Body of pancreas (tissue), 4 donors: Measurements from ENCODE around the gene BET1L. TPM values are rescaled to one million over a fixed set of nuclear protein-coding genes. Genes with fewer than 3 reads are reported as not detected.

Source experiments
- ATAC-seq: fragments of 150-250 bp; one replicate; pipeline ENCODE4 v1.9.1; 2016
- DNase-seq, 4 donors: peaks; one replicate each; pipeline ENCODE4 v3.0.0-alpha.2; 2019
- H3K27ac ChIP-seq, 4 donors: fragments of 200-600 bp; sonication (generic); 1 replicate in 3 of 4; 2 replicates in 1 of 4; pipeline versions ENCODE4 v1.5.1 to v1.6.1; 2016 to 2019; ENCODE audit warnings: mild to moderate bottlenecking in 1 of 4, mixed read lengths in 1 of 4, moderate library complexity in 1 of 4
- H3K27me3 ChIP-seq, 2 donors: fragments of 200-600 bp; sonication (generic); one replicate each; pipeline ENCODE4 v1.6.0; 2016; ENCODE audit warnings: mild to moderate bottlenecking in 1 of 2
- H3K36me3 ChIP-seq, 2 donors: fragments of 200-600 bp; sonication (generic); replicated peaks in 1 of 2; 2 replicates each; pipeline ENCODE4 v1.5.1; 2016; ENCODE audit warnings: low read depth in 2 of 2; ENCODE audit not compliant: insufficient read depth in 1 of 2
- H3K4me1 ChIP-seq: fragments of 200-600 bp; sonication (generic); one replicate; pipeline ENCODE4 v1.6.0; 2016
- H3K4me3 ChIP-seq, 2 donors: fragments of 200-600 bp; sonication (generic); 1 replicate in 1 of 2; 2 replicates in 1 of 2; pipeline ENCODE4 v1.5.1; 2016 to 2019
- H3K9me3 ChIP-seq, 3 donors: fragments of 200-600 bp; sonication (generic); 1 replicate in 2 of 3; 2 replicates in 1 of 3; pipeline ENCODE4 v1.5.1; 2016
- POLR2A ChIP-seq, 3 donors: fragments of 450-650 bp; IDR thresholded peaks; one replicate each; pipeline ENCODE4 v1.6.1; 2016; ENCODE audit warnings: antibody characterized with exemption in 3 of 3, mild to moderate bottlenecking in 2 of 3
- WGBS, 2 donors: methylation state at CpG; one replicate each; pipeline ENCODE4 v1.1.5; 2017; 5-methylcytosine and 5-hydroxymethylcytosine counted together
- intact Hi-C: fragments of 100-400 bp; cut with DNase I; formaldehyde crosslinking; loops from one replicate; pipeline ENCODE4 v1.15.1; 2023
- total RNA-seq, 2 donors: library from RNA; depleted of rRNA; stranded (reverse); fragments of >200 nt; gene quantifications; one replicate each; pipeline ENCODE4 v1.1.0, GENCODE V29; 2016
- TF ChIP-seq, protein P1 (sequence below), 7 experiments: fragments of 450-650 bp in 4 of 7; fragments of 200-600 bp in 3 of 7; sonication (generic) in 3 of 7; IDR thresholded peaks; one replicate each; pipeline ENCODE4 v1.5.1; 2016 to 2019; ENCODE audit warnings: antibody characterized with exemption in 7 of 7

BET1L gene
- total RNA-seq, 2 donors from 2014 or later, result 22.3 to 31.0 TPM

DNA sequence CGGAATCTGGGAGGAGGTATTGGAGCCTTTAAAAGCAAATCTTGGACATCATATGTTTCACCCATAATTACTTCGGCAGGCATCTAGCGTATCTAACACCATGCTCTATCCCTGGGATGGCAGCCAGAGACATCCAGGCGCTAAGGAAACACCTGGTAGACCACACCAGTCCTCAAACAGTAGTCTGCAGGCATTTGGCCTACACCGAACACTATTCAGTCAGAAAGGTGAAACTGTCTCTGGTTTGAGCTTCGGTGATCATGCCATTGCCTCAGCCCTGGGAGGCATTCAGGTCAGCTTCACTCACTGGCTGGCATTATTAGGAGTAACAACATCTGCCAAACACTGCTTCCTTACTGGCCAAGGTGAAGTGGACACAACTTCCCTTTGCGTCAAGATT, 17.2 kb upstream of the BET1L start:
- Histone ChIP-seq H3K36me3 (no peaks in the 10 kb centered on the region), H3K4me1 (no peaks in the 10 kb centered on the region), H3K27ac (no peak overlapping the region), H3K9me3 (no peaks in the 10 kb centered on the region), H3K4me3 (no peak overlapping the region), H3K27me3 (no peaks in the 10 kb centered on the region)
- TF ChIP-seq, protein P1, sequence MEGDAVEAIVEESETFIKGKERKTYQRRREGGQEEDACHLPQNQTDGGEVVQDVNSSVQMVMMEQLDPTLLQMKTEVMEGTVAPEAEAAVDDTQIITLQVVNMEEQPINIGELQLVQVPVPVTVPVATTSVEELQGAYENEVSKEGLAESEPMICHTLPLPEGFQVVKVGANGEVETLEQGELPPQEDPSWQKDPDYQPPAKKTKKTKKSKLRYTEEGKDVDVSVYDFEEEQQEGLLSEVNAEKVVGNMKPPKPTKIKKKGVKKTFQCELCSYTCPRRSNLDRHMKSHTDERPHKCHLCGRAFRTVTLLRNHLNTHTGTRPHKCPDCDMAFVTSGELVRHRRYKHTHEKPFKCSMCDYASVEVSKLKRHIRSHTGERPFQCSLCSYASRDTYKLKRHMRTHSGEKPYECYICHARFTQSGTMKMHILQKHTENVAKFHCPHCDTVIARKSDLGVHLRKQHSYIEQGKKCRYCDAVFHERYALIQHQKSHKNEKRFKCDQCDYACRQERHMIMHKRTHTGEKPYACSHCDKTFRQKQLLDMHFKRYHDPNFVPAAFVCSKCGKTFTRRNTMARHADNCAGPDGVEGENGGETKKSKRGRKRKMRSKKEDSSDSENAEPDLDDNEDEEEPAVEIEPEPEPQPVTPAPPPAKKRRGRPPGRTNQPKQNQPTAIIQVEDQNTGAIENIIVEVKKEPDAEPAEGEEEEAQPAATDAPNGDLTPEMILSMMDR (IDR thresholded peaks at IDR 0.05), result no peak
- TF ChIP-seq POLR2A (IDR thresholded peaks at IDR 0.05), result no peak
- WGBS, 2 donors, result 84 to 98% methylated on average over 7 of the region's 7 CpGs
- ATAC-seq (no peak), DNase-seq (no peak)
- intact Hi-C loops, result no loop called here

GRCh38 chr11:223884-224283, 16.7 kb upstream of the BET1L start:
- TF ChIP-seq, protein P1 (IDR thresholded peaks at IDR 0.05), result no peak
- TF ChIP-seq POLR2A (IDR thresholded peaks at IDR 0.05), result no peak
- 91 to 93% methylated on average over 6 to 9 of the region's 9 CpGs for WGBS, 2 donors
- Histone ChIP-seq H3K27me3 (no peaks in the 10 kb centered on the region), H3K9me3 (no peaks in the 10 kb centered on the region), H3K4me3 (no peak overlapping the region), H3K36me3 (no peaks in the 10 kb centered on the region), H3K27ac (no peak overlapping the region), H3K4me1 (no peaks in the 10 kb centered on the region)
- intact Hi-C loops, result no loop called here
- ATAC-seq (no peak), DNase-seq (no peak)

GRCh38 chr11:223026-223789, 16.0 kb upstream of the BET1L start:
- no peak overlapping the region for H3K4me3 ChIP-seq
- 84 to 88% methylated on average over 16 of the region's 16 CpGs for WGBS, 2 donors
- H3K27ac ChIP-seq, result no peak overlapping the region
- no peaks in the 10 kb centered on the region for H3K4me1 ChIP-seq
- H3K27me3 ChIP-seq, result no peaks in the 10 kb centered on the region
- ATAC-seq, result no peak
- no peaks in the 10 kb centered on the region for H3K9me3 ChIP-seq
- TF ChIP-seq, protein P1 (IDR thresholded peaks at IDR 0.05), result no peak
- TF ChIP-seq POLR2A (IDR thresholded peaks at IDR 0.05), result no peak
- intact Hi-C loops, result no loop called here
- H3K36me3 ChIP-seq, result no peaks in the 10 kb centered on the region
- DNase-seq, result no peak

DNA sequence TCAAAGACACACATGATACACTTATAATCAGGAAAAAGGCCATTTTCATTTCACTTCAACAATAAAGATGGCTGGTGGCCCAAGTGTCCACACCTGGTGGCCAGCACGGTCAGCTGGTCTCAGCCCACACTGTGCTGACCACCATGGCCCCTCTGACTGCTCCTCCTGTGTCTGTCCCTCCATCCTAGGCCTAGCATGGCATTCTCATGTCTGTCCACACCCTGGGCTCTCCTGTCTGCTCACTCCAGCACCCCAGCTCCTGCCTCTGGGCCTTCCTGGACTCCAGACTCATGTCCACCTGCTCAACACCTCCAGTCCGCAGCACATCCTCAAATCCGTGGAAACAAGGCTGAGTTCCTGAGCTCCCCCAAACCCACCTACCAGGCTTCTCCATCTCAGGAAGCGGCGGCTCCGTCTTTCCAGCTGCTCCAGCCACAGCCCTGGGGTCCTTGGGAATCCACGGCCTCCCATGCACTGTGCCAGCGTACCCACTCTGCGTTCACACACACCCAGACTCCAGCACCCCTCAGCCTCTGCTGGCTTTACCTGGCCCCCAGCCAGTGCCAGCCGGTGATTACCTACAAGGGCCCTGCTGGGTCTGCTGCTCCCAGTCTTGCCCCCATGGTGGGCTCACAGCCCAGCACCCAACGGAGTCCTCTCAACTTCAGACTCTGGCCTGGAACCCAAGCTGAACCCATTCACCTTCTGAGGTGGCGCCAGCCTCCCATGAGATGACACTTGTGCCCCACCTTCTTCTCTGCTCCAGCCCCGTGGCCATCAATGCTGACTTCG, 15.0 kb upstream of the BET1L start:
- Histone ChIP-seq H3K27ac (no peak overlapping the region), H3K9me3 (no peaks in the 10 kb centered on the region), H3K4me1 (no peaks in the 10 kb centered on the region), H3K4me3 (no peak overlapping the region), H3K27me3 (no peaks in the 10 kb centered on the region), H3K36me3 (no peaks in the 10 kb centered on the region)
- TF ChIP-seq POLR2A (IDR thresholded peaks at IDR 0.05), result no peak
- TF ChIP-seq, protein P1 (IDR thresholded peaks at IDR 0.05), result no peak
- ATAC-seq, result no peak
- DNase-seq, result no peak
- WGBS, 2 donors, result 83 to 96% methylated on average over 9 to 11 of the region's 14 CpGs
- intact Hi-C loops, result no loop called here
